Activated CD4-positive, alpha-beta T cell treated with anti-CD3 and anti-CD28 coated beads, Interleukin-2, Interleukin-6, amounts not matched to agents 100 ng/mL and 50 ng/mL, durations not matched to agents 16 hours and 8 hours (primary cell): ENCODE results near the gene KRTAP5-10.
"Not testable (repeated sequence)": the region's sequence is repeated elsewhere in the genome, so short reads cannot be mapped to it uniquely, and the experiment has no call there.

Experiments used
- DNase-seq: peaks from one replicate; pipeline ENCODE4 v3.0.0-alpha.2; 2020

The KRTAP5-10 gene

GRCh38 chr11:71574418-71574817 is 9.1 kb downstream of the KRTAP5-10 start:
- no peak for DNase-seq

DNA sequence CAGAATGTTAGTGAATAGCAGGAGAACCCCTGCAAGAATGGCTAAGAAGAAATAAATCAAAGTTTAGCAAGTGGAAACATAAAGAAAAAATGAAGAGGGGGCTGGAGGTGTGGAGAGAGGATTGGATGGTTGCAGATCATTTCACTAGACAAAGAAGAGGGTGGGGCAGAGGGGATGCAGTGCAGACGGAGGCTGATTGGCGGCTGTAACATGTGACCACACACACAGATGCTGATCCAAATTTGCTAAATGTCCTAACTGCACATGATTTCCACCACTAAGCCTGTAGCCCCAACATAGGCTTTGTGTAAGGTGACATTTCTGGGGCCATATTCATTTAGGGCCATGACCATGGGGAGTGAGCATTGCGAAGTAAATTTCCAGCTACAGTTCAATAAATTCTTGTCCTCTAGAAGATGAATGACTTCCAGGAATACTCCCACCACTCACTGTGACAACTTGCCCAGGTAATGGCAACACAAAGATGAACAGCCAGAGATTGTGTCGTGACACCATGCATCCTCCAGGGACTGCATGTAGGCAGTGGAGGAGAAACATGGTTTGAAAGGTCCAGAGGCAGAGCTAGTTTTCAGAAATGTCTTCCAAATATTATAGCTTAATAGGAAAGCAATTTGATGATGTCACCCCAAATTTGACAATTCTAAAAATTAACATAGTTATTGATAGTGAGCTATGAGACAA is 10.5 kb downstream of the KRTAP5-10 start:
- DNase-seq, result no peak

DNA sequence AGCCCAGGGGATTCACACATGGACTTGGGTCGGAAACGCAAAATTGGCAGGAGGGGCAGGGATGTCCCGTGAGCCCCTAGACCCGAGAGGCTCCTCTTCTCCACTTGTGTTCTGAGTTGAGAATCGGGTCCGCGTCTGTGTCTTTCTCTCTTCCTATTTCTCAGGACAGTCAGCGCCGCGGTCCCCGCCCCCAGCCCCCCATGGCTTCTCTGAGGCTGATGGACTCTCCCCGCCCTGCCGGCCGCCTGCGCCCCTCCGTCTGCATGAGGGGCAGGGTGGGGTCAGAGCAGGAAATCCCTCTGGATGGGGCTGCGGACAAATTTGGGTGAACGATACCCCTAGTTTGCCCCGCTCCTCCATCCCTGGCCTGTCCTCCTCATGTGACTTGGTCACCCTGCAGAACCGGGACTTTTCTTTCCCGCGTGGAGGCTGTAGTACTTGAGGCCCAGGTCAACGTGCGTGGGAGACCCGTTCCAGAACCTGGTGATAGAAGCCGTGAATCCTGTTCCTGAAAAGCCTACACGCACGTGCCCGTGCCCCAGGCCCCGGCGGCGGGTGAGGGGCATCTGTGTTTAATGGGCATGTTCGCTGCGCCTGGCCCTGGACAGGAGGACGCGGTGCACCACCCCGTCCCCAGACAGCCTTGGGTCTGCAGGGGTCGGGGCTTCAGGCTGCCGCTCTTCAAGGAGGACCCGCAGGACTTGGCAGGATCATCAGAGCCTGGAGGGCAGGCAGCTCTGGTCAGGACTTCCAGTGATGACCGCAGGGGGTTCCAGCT is 11.5 kb downstream of the KRTAP5-10 start:
- DNase-seq, result not testable (repeated sequence)

- no peak for DNase-seq
Observed at GRCh38 chr11:71577469-71578004, 12.2 kb downstream of the KRTAP5-10 start.

DNA sequence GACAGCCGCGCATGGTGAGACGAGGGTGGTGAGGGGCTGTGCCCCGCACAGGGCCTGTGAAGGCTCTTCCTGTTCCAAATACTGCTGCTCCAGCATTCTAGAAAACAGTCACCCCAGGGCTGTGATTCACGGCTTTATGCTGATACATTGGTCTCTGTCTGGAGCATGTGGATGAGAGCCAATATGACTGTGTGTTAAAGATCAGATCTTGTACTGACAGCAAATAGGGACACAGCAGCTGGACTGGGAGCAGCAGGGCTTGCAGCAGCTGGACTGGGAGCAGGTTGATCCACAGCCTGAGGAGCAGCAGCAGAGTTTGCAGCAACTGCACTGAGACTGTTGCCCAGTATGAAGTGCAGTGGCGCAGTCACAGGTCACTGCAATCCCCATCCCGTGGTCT is 14.2 kb downstream of the KRTAP5-10 start:
- not testable (repeated sequence) for DNase-seq

GRCh38 chr11:71580057-71581003 is 15.0 kb downstream of the KRTAP5-10 start:
- DNase-seq, result peak; percentile 44

DNA sequence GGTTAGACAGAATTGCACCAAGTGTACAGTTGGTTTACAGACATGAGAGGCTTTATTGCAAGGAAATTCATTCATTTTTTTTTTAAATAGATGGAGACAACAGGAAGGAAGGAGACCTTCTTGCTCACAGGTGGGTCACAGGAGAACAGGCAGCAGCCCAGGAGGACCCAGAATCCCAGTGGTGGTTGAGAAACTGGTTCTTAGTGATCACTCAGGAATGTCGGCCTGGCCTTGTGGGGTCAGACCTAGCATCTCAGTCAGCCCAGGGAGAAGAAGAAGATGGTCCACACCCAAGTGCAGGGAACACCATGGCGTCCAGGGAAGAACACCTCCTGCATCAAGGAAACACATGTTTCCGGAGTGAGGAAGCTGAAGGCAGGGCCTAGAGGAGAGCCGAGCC is 16.5 kb downstream of the KRTAP5-10 start:
- no peak for DNase-seq

DNA sequence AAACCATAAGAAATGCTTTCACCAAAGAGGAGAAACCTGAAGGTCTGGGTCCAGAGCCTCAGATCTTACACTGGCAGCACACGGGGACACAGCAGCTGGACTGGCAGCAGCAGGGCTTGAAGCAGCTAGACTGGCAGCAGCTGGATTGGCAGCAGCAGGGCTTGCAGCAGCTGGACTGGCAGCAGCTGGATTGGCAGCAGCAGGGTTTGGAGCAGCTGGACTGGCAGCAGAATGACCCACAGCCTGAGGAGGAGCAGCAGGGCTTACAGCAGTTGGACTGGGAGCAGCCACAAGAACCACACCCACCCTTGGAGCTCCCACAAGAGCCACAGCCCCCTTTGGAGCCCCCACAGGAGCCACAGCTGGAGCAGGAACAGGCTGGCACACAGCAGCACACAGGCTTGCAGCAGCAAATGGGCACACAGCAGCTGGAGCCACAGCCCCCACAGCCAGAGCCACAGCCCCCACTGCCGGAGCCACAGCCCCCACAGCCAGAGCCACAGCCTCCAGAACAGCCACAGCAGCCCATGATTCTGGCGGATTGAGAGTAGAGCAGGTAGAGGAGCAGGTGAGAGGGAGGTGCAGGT is 17.0 kb downstream of the KRTAP5-10 start, which contains the start of gene KRTAP5-11:
KRTAP5-11 (minus strand) TSS at position 567 of the 587 bp plus-strand sequence; CDS start at position 529, 38 bp downstream.
- DNase-seq, result no peak

- DNase-seq, result not testable (repeated sequence)
Observed at GRCh38 chr11:71582969-71583368, 17.6 kb downstream of the KRTAP5-10 start.

- DNase-seq, result not testable (repeated sequence)
Observed at GRCh38 chr11:71585673-71586072, 20.3 kb downstream of the KRTAP5-10 start.

- DNase-seq, result not testable (repeated sequence)
Observed at GRCh38 chr11:71588314-71588713, 23.0 kb downstream of the KRTAP5-10 start.

DNA sequence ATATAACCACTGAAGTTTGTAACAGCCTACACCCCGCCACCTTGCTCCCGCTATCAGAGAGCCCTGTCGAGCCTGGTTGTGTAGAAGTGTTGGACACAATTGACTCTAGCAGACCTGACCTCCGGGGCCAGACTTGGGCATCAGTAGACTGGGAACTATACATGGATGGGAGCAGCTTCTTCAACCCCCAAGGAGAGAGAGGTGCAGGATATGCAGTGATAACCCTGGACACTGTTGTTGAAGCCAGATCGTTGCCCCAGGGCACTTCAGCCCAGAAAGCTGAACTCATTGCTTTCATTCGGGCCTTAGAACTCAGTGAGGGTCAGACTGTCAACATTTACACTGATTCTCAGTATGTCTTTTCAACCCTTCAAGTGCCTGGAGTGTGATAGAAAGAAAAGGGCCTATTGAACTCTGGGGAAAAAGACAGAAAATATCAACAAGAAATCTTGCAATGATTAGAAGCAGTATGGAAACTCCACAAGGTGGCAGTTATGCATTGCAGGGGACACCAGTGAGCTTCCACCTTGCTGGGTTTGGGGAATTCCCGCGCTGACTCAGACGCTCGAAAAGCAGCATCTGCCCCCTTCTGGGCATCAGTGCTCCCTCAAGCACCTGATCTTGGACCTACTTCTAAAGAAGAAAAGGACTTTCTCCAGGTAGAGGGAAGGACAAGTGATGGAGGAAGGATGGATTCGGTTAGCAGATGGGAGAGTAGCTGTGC is 23.6 kb downstream of the KRTAP5-10 start:
- peak; percentile 74 for DNase-seq

- DNase-seq, result not testable (repeated sequence)
Observed at GRCh38 chr11:71589546-71589920, 24.2 kb downstream of the KRTAP5-10 start.

DNA sequence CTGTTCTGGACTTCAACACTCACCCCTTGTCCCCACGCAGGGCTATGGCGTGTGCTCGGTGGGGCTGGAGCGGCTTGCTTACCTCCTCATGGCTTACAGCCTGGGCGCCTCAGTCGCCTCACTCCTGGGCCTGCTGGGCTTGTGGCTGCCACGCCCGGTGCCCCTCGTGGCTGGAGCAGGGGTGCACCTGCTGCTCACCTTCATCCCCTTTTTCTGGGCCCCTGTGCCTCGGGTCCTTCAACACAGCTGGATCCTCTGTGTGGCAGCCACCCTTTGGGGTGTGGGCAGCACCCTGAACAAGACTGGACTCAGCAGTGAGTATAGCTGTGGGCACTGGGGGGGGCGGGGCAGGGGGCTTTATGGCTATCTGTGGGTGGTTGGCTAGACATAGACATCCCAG is 37.9 kb downstream of the KRTAP5-10 start:
- DNase-seq, result not testable (repeated sequence)

GRCh38 chr11:71604798-71605488 is 39.6 kb downstream of the KRTAP5-10 start:
- DNase-seq, result peak; percentile 44

GRCh38 chr11:71606853-71607519 is 41.6 kb downstream of the KRTAP5-10 start:
- not testable (repeated sequence) for DNase-seq

GRCh38 chr11:71607520-71608216 is 42.3 kb downstream of the KRTAP5-10 start:
- DNase-seq, result not testable (repeated sequence)

DNA sequence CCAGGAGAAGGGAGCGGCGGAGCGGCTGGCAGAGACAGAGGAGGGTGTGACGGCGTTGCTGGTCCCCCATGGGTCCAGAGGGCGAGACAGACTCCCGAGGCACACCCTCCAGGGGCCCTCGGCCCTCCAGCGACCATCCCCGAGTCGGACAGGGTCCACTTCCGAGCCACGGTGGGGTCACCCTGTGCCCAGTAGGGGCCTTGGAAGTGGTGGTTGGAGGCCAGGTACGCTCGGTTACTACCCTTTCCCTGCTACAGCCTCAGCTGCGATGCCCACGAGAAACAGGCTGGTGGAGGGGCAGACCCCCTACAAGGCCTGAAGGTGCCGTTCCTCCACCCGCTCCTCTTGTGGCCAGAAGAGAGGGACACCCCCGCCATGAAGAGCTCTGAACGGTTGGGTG is 42.9 kb downstream of the KRTAP5-10 start:
- DNase-seq, result not testable (repeated sequence)

DNA sequence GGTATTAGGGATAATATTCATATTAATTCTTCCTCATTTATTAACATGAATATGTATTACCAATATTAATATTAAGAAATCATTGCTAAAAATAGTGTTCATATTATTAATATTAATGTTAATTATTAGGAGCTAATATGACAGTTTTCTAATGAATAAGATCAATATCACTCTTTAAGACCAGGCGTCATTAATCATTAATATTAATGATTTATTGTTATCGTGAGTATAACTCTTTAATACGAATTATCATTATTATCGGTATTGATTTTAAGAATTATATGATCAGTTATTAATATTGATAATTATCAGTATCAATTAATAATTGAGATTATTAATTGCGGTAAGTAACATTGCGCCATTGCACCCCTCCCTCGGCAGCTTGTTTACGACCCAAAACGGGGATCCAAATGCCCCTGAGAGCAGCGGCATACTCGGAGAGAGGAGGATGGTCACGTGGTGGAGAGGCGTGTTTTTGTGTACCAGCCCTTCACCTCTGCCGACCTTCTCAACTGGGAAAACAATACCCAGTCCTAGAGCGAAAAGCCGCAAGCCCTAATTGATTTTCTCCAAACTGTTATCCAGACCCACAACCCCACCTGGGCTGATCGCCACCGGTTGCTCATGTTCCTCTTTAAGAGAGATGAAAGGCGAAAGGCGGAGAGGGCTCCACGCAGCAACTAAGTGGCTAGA is 46.0 kb downstream of the KRTAP5-10 start:
- not testable (repeated sequence) for DNase-seq
